Ascending aorta (tissue), 2 donors: ENCODE results near the gene RASGRP2. TPM values are rescaled to one million over a fixed set of nuclear protein-coding genes. Genes with fewer than 3 reads are reported as not detected.
"Not testable (repeated sequence)": the region's sequence is repeated elsewhere in the genome, so short reads cannot be mapped to it uniquely, and the experiment has no call there.

Experiments used
- DNase-seq, 2 donors: peaks; one replicate each; pipeline ENCODE4 v3.0.0-alpha.2; 2019; ENCODE audit warnings: low spot score in 2 of 2
- H3K27ac ChIP-seq, 2 donors: fragments of 200-600 bp; sonication (generic); one replicate each; pipeline ENCODE4 v1.5.1; 2016 to 2017; ENCODE audit warnings: mild to moderate bottlenecking in 1 of 2
- H3K27me3 ChIP-seq: fragments of 200-600 bp; sonication (generic); one replicate; pipeline ENCODE4 v1.5.1; 2017
- H3K36me3 ChIP-seq, 2 donors: fragments of 200-600 bp; sonication (generic); one replicate each; pipeline ENCODE4 v1.5.1; 2016
- H3K4me1 ChIP-seq, 2 donors: fragments of 200-600 bp; sonication (generic); one replicate each; pipeline ENCODE4 v1.5.1; 2016 to 2017; ENCODE audit warnings: mild to moderate bottlenecking in 1 of 2
- H3K4me3 ChIP-seq, 2 donors: fragments of 200-600 bp; sonication (generic); one replicate each; pipeline ENCODE4 v1.5.1; 2016 to 2017; ENCODE audit warnings: mild to moderate bottlenecking in 1 of 2
- H3K9me3 ChIP-seq, 2 donors: fragments of 200-600 bp; sonication (generic); one replicate each; pipeline ENCODE4 v1.5.1; 2016
- CTCF ChIP-seq, 3 experiments: fragments of 200-600 bp in 2 of 3; fragments of 450-650 bp in 1 of 3; sonication (generic) in 2 of 3; IDR thresholded peaks; one replicate each; pipeline ENCODE4 v1.5.1; 2016 to 2019; ENCODE audit warnings: antibody characterized with exemption in 3 of 3, mild to moderate bottlenecking in 1 of 3, moderate library complexity in 1 of 3
- intact Hi-C: fragments of 100-400 bp; cut with DNase I; formaldehyde crosslinking; loops from one replicate; pipeline ENCODE4 v1.15.1; 2023
- total RNA-seq: library from RNA; depleted of rRNA; stranded (reverse); fragments of >200 nt; gene quantifications from one replicate; pipeline ENCODE4 v1.1.0, GENCODE V29; 2016

RASGRP2 gene
- total RNA-seq, 1 donor from 2014 or later, result 44.2 TPM

GRCh38 chr11:64710418-64711137 is 33.4 kb downstream of the RASGRP2 start:
- no peak for DNase-seq
- Histone ChIP-seq H3K9me3 (no peaks in the 10 kb centered on the region), H3K4me1 (peaks cover 0 to 3% of the 10 kb centered on the region in 2 donors), H3K36me3 (no peaks in the 10 kb centered on the region), H3K4me3 (no peak overlapping the region), H3K27me3 (peaks cover 30% of the 10 kb centered on the region), H3K27ac (no peak overlapping the region)
- no peak for TF ChIP-seq CTCF (IDR thresholded peaks at IDR 0.05)
- intact Hi-C loops, result loop anchor here (10.0 kb wide), 1 partner anchor 336 kb away; no protein-coding TSS in a partner anchor

GRCh38 chr11:64705501-64705900 is 38.4 kb downstream of the RASGRP2 start:
- peak in 1 of 2 donors; percentile 39 for DNase-seq
- H3K27ac ChIP-seq, result no peak overlapping the region
- no peak overlapping the region for H3K4me3 ChIP-seq
- no peaks in the 10 kb centered on the region for H3K4me1 ChIP-seq
- no peaks in the 10 kb centered on the region for H3K9me3 ChIP-seq
- H3K36me3 ChIP-seq, result no peaks in the 10 kb centered on the region
- intact Hi-C loops, result no loop called here
- TF ChIP-seq CTCF (IDR thresholded peaks at IDR 0.05), result no peak
- no peaks in the 10 kb centered on the region for H3K27me3 ChIP-seq

GRCh38 chr11:64703048-64703447 is 40.9 kb downstream of the RASGRP2 start:
- Histone ChIP-seq H3K4me1 (no peaks in the 10 kb centered on the region), H3K4me3 (no peak overlapping the region), H3K36me3 (no peaks in the 10 kb centered on the region), H3K27ac (no peak overlapping the region), H3K9me3 (no peaks in the 10 kb centered on the region), H3K27me3 (no peaks in the 10 kb centered on the region)
- TF ChIP-seq CTCF (IDR thresholded peaks at IDR 0.05), result no peak
- intact Hi-C loops, result no loop called here
- DNase-seq, result no peak

- H3K9me3 ChIP-seq, DNase-seq, intact Hi-C loops: not testable (repeated sequence)
These were observed 42.0 kb downstream of the RASGRP2 start for GRCh38 chr11:64701956-64702355.

GRCh38 chr11:64698427-64698826 is 45.5 kb downstream of the RASGRP2 start:
- H3K27ac ChIP-seq, result no peak overlapping the region
- no peaks in the 10 kb centered on the region for H3K9me3 ChIP-seq
- DNase-seq, result no peak
- TF ChIP-seq CTCF (IDR thresholded peaks at IDR 0.05), result no peak
- intact Hi-C loops, result no loop called here
- no peak overlapping the region for H3K4me3 ChIP-seq
- no peaks in the 10 kb centered on the region for H3K27me3 ChIP-seq
- H3K36me3 ChIP-seq, result no peaks in the 10 kb centered on the region
- no peaks in the 10 kb centered on the region for H3K4me1 ChIP-seq

More at GRCh38 chr11:64701956-64702355, 42.0 kb downstream of the RASGRP2 start:
- not testable (repeated sequence) for H3K27me3 ChIP-seq, H3K36me3 ChIP-seq, H3K27ac ChIP-seq, H3K4me3 ChIP-seq, H3K4me1 ChIP-seq

- no peaks in the 10 kb centered on the region for H3K9me3 ChIP-seq
- H3K36me3 ChIP-seq, result no peaks in the 10 kb centered on the region
- H3K27ac ChIP-seq, result no peak overlapping the region
- no peaks in the 10 kb centered on the region for H3K27me3 ChIP-seq
- DNase-seq, result no peak
- intact Hi-C loops, result no loop called here
- no peak for TF ChIP-seq CTCF (IDR thresholded peaks at IDR 0.05)
- H3K4me3 ChIP-seq, result no peak overlapping the region
- no peaks in the 10 kb centered on the region for H3K4me1 ChIP-seq
These were observed 46.1 kb downstream of the RASGRP2 start for GRCh38 chr11:64697663-64698375.
